GM19328 (cell line): ENCODE measurements around the gene SYNPO.

ENCODE experiments used
- ATAC-seq: cut with Tn5 transposase; IDR thresholded peaks from one replicate; pipeline ENCODE4 v1.9.1; 2021; ENCODE audit warnings: mild to moderate bottlenecking, moderate library complexity; ENCODE audit not compliant: unreplicated experiment

The SYNPO gene

DNA sequence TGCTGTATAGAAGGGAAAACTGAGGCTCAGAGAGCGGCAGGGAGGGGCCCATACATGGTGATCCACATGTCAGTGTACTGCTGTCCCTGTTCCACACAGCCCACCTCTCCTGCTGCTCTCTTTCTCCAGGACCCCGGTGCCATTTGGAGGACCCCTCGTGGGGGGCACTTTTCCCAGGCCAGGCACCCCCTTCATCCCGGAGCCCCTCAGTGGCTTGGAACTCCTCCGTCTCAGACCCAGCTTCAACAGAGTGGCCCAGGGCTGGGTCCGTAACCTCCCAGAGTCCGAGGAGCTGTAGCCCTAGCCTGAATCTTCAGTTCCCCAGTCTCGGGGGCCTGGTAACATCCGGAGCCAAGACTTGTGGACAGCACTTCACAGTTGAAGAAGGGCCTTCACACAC is 36.1 kb downstream of the SYNPO start:
- no peak for ATAC-seq

DNA sequence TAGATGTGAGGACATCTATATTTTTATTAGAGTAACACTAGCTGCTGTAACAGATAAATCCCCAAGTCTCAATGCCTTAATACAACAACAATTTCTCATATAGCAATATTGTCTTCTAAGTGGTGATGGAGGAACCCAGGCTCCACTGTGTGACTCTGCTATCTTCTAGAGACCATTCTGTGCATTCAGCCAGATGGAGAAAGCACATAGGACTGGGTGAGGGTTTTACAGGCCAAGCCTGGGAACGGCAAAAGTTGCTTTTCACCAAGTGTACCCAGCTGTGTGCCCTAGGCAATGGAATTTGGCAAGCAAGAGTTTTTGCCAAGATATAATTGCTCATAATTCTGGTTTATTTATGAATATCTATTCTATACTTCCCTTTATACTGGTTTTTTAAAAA is 48.7 kb downstream of the SYNPO start:
- ATAC-seq = no peak

DNA sequence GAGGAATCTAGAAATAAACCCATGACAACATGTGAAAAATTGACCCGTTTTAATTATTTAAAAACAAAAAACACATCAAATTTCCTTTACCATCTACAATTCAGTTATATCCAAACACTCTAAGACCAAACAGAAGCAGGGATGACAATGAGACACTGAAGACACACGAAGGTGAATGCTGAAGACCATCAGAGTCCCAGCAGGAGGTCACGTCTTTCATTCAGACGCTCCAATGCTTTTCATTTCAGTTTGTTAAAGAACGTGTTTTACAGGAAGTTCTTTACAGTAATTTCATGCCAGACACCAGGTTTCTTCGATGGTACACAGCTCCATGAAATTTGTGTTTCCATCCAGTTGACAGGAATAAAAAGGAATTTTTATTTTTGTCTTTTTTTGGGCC is 50.3 kb downstream of the SYNPO start:
- ATAC-seq = no peak

DNA sequence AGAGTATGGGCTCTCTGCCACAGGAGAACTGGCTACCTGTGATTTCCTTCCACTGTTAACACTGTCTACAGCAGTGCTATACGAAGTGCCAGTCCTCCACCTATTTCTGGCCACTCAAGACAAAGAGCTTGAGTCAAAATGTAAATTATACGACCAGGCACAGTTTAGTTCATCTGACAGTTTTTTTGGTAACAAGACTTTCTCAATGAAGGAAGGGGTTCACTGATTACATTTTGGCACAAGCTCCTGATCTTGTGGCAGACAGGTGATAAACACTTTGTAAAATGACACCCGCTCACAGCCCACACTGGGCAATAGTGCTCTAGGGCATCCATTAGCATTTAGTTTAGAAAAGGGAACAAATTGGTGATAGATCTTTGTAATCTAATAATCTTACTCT is 51.8 kb downstream of the SYNPO start:
- no peak for ATAC-seq

DNA sequence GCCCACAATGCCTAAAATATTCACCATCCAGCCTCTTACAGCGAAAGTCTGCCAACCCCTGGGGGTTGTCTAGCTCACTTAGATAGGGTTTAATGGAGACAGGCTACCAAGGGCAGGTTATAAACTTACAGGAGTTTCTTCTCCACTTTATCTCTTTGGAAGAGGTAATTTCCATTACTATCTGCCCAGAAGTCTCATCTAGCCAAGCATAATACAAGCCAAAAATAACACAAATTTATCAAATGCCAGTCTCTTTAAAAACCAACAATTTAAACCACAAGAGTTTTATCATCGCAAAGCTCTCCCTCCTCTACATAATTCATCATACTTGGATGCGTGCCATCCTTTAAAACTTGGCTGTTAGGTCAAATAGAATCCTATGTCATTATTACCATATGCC is 54.2 kb downstream of the SYNPO start:
- ATAC-seq = no peak

DNA sequence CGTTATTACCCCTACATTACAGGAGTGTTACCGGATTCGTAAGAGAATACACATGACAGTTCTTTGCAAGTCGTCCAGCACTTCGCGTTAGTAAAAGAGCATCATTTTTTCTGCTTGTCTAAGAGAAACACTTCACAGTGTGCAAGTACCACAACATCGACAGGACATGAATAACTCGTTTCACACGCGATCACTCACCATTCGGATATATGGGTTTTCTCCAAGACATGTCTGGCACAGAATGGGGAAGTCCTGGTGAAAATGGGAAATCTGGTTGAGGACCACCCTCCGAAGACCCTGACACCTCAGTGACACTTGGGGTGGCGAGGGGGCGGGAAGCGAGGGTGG is 59.8 kb downstream of the SYNPO start:
- ATAC-seq = peak; percentile 4

DNA sequence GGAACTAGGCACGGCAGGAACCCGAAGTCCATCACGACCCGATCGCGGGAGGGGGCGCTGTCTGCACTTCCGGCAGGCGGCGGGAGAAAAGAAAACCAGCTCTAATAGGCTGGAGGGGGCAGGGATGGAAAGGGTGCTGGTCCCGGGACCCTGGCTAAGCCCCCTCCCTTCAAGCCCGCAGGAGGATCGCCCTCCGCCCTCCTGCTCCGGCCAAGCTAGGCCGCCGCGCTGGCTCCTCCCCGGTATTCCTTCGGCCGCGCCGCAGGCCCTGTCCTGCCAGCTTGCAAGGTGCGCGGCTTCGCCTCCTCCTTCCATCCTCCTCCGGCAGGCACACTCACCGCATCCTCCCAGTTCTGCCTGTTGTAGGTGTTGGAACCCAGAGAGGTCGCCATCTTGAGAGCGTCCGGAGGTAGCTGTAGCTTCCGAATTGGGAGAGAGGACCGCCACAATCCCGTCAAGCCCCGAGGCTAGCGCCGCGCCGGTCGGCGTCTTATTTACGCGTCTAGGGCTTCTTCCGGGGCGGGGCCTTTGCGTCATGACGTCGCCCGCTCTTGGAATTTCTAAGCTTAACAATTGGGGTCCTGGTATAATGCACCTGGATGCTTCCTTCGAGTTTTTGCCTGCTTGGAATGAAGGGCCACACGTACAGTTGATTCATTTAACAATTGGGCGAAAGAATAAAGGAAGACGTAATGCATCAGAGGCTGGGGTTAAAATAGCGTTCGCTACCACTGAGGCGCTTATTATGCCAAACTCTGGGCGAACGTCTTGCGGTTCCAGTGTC is 60.3 kb downstream of the SYNPO start, which contains the start of gene RBM22:
Gene RBM22, minus strand, starts transcription at position 469 of the 784 bp plus-strand sequence. Its CDS starts 77 bp downstream, at position 392.
- ATAC-seq = peak; percentile 97

DNA sequence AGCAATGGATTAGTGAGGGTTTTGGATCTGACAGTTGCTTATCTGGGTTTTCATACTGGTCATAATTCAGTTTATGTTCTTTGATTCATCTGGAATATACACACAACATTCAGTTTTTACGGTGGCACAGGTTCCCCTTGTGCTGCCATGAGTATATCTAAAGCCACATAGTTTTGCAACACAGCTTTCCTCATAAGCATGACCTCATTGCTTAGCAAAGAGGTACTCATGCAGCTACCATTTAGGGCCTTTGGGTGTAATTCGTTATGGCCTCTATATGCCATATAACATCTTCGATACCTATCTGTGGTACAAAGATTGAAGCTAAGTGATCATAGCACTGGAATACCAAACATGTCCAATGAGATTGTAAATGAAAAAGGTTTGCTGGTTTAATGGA is 63.3 kb downstream of the SYNPO start:
- ATAC-seq = no peak

DNA sequence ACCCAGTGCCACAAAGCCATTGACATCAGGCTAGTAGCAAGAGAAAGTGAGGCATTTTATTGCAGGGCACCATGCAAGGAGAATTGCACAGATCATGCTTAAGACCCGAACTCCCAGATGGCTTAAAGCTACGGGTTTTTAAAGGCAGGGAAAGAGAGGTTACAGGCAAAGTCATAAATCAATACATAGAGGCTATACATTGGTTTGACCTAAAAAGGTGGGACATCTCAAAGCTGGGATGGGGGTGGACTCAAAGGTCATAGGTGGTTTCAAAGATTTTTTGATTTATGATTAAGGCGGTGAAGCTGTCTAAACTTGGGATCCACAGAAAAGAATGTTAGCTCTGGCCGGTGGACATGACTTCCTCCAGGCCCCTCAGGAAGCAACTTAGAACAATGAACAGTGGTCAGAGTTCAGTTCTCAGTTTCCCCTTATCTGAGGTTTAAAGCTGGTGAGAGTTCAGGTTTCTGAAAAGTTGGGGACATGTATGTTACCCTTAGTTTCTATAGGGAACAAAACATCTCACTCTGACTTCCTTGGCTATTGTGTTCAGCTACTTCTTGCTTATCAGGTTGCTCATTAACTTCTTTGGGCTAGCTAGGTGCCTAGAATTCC is 66.4 kb downstream of the SYNPO start:
- ATAC-seq = no peak
